Measurements from ENCODE around the gene CDC42BPG. TPM values are rescaled to one million over a fixed set of nuclear protein-coding genes. Genes with fewer than 3 reads are reported as not detected.

CDC42BPG gene
- total RNA-seq, 1 experiment from 2014 or later: 30.1 TPM

GRCh38 chr11:64789331-64790204 lies 54.9 kb downstream of the CDC42BPG start:
- ChIA-PET RAD21 (ENCODE audit: low non-redundant PET in 1 of 2, low total read pairs in 2 of 2, uncharacterized antibody in 2 of 2, unreplicated experiment in 2 of 2) (no interaction called here), CTCF (no interaction called here), POLR2A (interaction anchor here (0.8 to 2.0 kb wide), 2 partner anchors 11 to 13 kb away, joined by 6 to 9 read pairs; partner anchors contain the start of gene SF1)
- no TSS peak for BruUV-seq (replicated peaks)
- H3K9ac ChIP-seq (ENCODE audit: low read length): no peak overlapping the region
- H3K79me2 ChIP-seq (ENCODE audit: insufficient read depth, low read length): no peaks in the 10 kb centered on the region
- DNase-seq (ENCODE audit: low read depth, low spot score): no peak
- no peak overlapping the region for H3K4me3 ChIP-seq (replicated peaks in 1 of 2; ENCODE audit: low read depth in 1 of 2, low read length in 2 of 2)
- intact Hi-C loops (cut with micrococcal nuclease): loop anchor here (5.0 kb wide), 3 partner anchors 53 to 328 kb away; partner anchors contain the start of genes CDC42BPG and ZNHIT2
- TF ChIP-seq ZFX (IDR thresholded peaks at IDR 0.05) (no peak), TCF7L2 (IDR thresholded peaks at IDR 0.05; ENCODE audit: borderline replicate concordance, extremely low read depth, insufficient read depth, insufficient read length) (no peak), EGR1 (IDR thresholded peaks at IDR 0.05; ENCODE audit: low read depth) (no peak), EZH2phosphoT487 (IDR thresholded peaks at IDR 0.05; ENCODE audit: borderline replicate concordance) (no peak), JUND (IDR thresholded peaks at IDR 0.05) (no peak), SRF (IDR thresholded peaks at IDR 0.05; ENCODE audit: low read depth) (no peak), ZBTB33 (IDR thresholded peaks at IDR 0.05; ENCODE audit: extremely low read depth, insufficient replicate concordance, low read length) (no peak), POLR2A (IDR thresholded peaks at IDR 0.05; ENCODE audit: borderline replicate concordance, extremely low read depth, insufficient read depth, insufficient read length) (no peak), YY1 (IDR thresholded peaks at IDR 0.05; ENCODE audit: extremely low read depth, insufficient replicate concordance, low read depth, low read length) (no peak), CEBPB (IDR thresholded peaks at IDR 0.05; ENCODE audit: low read depth) (no peak), ATF3 (IDR thresholded peaks at IDR 0.05) (no peak), ZNF274 (IDR thresholded peaks at IDR 0.05; ENCODE audit: low read depth, low read length) (no peak), POLR2AphosphoS5 (IDR thresholded peaks at IDR 0.05; ENCODE audit: low read depth, low read length) (no peak), FOSL1 (IDR thresholded peaks at IDR 0.05; ENCODE audit: low read depth) (no peak), EZH2 (IDR thresholded peaks at IDR 0.05) (no peak), CTCF (IDR thresholded peaks at IDR 0.05 in 2 of 3, conservative IDR thresholded peaks at IDR 0.05 in 1 of 3; ENCODE audit: borderline replicate concordance in 1 of 3, insufficient read depth in 1 of 3, low read depth in 2 of 3, low read length in 2 of 3) (no peak)
- no peaks in the 10 kb centered on the region for H4K20me1 ChIP-seq (ENCODE audit: insufficient read depth)
- H3K9me3 ChIP-seq (ENCODE audit: control insufficient read depth in 1 of 2, insufficient read depth in 1 of 2, low read depth in 1 of 2, low read length in 2 of 2): no peaks in the 10 kb centered on the region
- peaks cover 2 to 4% of the 10 kb centered on the region in 2 experiments; a peak in 2 of 4 replicates for H3K4me1 ChIP-seq (ENCODE audit: control insufficient read depth in 1 of 2, insufficient read depth in 2 of 2, low read length in 2 of 2)
- H3K27me3 ChIP-seq (ENCODE audit: insufficient read depth, low read length): no peaks in the 10 kb centered on the region
- no peak overlapping the region for H3K4me2 ChIP-seq (ENCODE audit: low read length)
- ATAC-seq: no peak
- H3K9me2 ChIP-seq (ENCODE audit: insufficient read depth): no peaks in the 10 kb centered on the region
- H3K36me3 ChIP-seq (ENCODE audit: control insufficient read depth in 1 of 2, insufficient read depth in 2 of 2, low read length in 2 of 2): no peaks in the 10 kb centered on the region; a peak in 1 of 4 replicates
- no peak overlapping the region for H3K27ac ChIP-seq (ENCODE audit: low read depth, low read length)
- H2AFZ ChIP-seq (ENCODE audit: low read depth, low read length, poor library complexity, severe bottlenecking): no peak overlapping the region
